ENCODE measurements around the gene KCTD3. TPM values are rescaled to one million over a fixed set of nuclear protein-coding genes. Genes with fewer than 3 reads are reported as not detected.

The KCTD3 gene
- total RNA-seq, 1 donor from 2014 or later: 24.7 TPM

DNA sequence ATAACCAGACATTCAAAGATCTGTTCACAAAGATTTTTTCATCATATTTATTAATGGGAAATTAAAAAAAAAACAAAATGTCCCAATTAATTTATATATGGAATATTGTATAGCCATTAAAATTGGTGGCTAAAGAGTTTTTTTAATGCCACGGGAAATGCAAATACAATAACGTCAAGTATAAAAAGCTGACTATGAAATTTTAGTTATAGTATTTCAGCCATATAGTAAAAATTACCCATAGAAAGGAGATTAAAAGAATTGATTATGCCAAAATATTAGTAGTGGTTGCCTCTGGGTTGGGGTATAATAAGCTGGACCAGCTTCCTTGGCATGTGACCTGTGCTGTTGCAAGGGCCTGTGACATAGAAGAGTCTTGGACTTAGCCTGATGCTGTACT lies 78.8 kb downstream of the KCTD3 start:
- no peak overlapping the region for H3K4me3 ChIP-seq (ENCODE audit: low read depth, low read length)
- no peak for DNase-seq (ENCODE audit: low read depth)
- TF ChIP-seq, protein P1, sequence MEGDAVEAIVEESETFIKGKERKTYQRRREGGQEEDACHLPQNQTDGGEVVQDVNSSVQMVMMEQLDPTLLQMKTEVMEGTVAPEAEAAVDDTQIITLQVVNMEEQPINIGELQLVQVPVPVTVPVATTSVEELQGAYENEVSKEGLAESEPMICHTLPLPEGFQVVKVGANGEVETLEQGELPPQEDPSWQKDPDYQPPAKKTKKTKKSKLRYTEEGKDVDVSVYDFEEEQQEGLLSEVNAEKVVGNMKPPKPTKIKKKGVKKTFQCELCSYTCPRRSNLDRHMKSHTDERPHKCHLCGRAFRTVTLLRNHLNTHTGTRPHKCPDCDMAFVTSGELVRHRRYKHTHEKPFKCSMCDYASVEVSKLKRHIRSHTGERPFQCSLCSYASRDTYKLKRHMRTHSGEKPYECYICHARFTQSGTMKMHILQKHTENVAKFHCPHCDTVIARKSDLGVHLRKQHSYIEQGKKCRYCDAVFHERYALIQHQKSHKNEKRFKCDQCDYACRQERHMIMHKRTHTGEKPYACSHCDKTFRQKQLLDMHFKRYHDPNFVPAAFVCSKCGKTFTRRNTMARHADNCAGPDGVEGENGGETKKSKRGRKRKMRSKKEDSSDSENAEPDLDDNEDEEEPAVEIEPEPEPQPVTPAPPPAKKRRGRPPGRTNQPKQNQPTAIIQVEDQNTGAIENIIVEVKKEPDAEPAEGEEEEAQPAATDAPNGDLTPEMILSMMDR (conservative IDR thresholded peaks at IDR 0.05; ENCODE audit: low read depth, low read length): no peak

DNA sequence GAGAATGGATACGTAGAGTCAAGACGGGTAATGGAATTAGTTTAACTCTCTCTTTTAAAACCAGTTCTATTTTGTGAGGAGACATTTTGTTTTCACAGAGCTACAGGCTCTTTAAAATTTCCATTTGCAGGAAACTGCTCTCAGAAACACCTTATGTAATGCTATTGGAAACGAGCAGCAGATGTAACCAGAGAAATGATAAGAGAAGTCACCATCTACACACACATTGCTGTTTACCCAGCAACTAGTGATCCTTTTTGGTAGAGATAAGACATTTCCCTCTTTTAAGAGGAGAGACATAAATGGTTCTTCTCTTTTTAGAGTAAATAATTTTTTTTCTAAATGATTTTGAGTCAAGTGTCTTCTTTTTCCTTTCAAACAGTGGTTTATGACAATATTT lies 80.6 kb downstream of the KCTD3 start:
- no peak overlapping the region for H3K4me3 ChIP-seq (ENCODE audit: low read depth, low read length)
- no peak for DNase-seq (ENCODE audit: low read depth)
- TF ChIP-seq, protein P1 (conservative IDR thresholded peaks at IDR 0.05; ENCODE audit: low read depth, low read length): no peak

GRCh38 chr1:215648957-215649356 lies 81.9 kb downstream of the KCTD3 start:
- DNase-seq (ENCODE audit: low read depth): no peak
- H3K4me3 ChIP-seq (ENCODE audit: low read depth, low read length): no peak overlapping the region
- TF ChIP-seq, protein P1 (conservative IDR thresholded peaks at IDR 0.05; ENCODE audit: low read depth, low read length): no peak

- H3K4me3 ChIP-seq (ENCODE audit: low read depth, low read length): no peak overlapping the region
- TF ChIP-seq, protein P1 (conservative IDR thresholded peaks at IDR 0.05; ENCODE audit: low read depth, low read length): no peak
- no peak for DNase-seq (ENCODE audit: low read depth)
These were observed 83.5 kb downstream of the KCTD3 start for GRCh38 chr1:215650446-215651149.

DNA sequence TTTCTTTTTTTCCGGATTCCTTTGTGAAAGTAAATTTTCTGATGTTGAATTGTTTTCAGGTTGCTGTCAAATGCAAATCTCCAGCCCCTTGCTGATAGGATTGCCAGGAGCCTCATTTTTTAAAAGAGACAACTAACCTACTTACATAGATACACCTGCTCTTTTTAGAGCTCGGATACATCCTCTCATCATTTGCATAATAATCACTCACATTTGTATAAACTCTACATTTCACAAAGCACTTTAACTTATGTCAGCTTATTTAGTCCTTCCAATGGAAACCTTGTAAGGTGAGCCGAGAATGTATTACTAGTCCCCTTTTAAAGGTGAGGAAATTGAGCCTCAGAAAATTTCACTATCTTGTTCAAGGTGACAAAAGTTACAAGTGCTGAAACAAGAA lies 84.8 kb downstream of the KCTD3 start:
- TF ChIP-seq, protein P1 (conservative IDR thresholded peaks at IDR 0.05; ENCODE audit: low read depth, low read length): no peak
- no peak for DNase-seq (ENCODE audit: low read depth)
- no peak overlapping the region for H3K4me3 ChIP-seq (ENCODE audit: low read depth, low read length)

DNA sequence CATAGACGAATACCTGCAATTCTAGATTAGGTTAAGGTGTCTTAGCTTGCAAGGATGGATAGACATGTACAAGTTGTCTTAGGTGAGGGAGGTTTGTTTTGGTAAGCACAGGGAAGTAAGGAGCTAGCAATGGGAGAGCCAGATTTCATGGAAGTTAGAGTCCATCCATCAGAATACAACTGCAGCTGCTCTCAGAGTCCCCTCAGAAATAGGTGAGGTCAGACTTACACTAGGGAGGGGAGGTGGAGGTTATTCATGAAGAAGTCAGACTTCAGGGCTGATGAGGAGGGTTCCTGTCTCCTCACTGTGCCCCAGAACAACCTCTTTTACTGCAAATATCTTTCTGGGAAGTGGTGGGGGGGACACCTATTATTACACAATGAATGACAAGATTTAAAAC lies 85.3 kb downstream of the KCTD3 start:
- TF ChIP-seq, protein P1 (conservative IDR thresholded peaks at IDR 0.05; ENCODE audit: low read depth, low read length): no peak
- no peak for DNase-seq (ENCODE audit: low read depth)
- no peak overlapping the region for H3K4me3 ChIP-seq (ENCODE audit: low read depth, low read length)

- H3K4me3 ChIP-seq (ENCODE audit: low read depth, low read length): no peak overlapping the region
- no peak for DNase-seq (ENCODE audit: low read depth)
- TF ChIP-seq, protein P1 (conservative IDR thresholded peaks at IDR 0.05; ENCODE audit: low read depth, low read length): no peak
These were observed 89.9 kb downstream of the KCTD3 start for GRCh38 chr1:215657047-215657446.
